CD14-positive monocyte (primary cell): ENCODE data around the gene FAM20C. TPM values are rescaled to one million over a fixed set of nuclear protein-coding genes. Genes with fewer than 3 reads are reported as not detected.

Source experiments
- DNase-seq, 3 donors: peaks; one replicate each; pipeline ENCODE4 v3.0.0-alpha.2; 2011 to 2022
- H2AFZ ChIP-seq: 2 replicates; pipeline ENCODE4 v1.6.0; 2012; ENCODE audit warnings: mild to moderate bottlenecking, low read depth, low read length, inconsistent platforms; ENCODE audit not compliant: insufficient read depth, poor library complexity, severe bottlenecking
- H3K27ac ChIP-seq, 2 donors: 1 replicate in 1 of 2; 2 replicates in 1 of 2; pipeline ENCODE4 v1.5.1; 2012 to 2013; ENCODE audit warnings: low read length in 2 of 2, control low read depth in 1 of 2, inconsistent platforms in 1 of 2, low read depth in 1 of 2, mild to moderate bottlenecking in 1 of 2
- H3K27me3 ChIP-seq, 2 donors: one replicate each; pipeline versions ENCODE4 v1.6.0 to v1.6.1; 2011 to 2013; ENCODE audit warnings: low read length in 2 of 2; ENCODE audit not compliant: control insufficient read depth in 2 of 2, insufficient read depth in 2 of 2
- H3K36me3 ChIP-seq, 2 donors: replicated peaks in 1 of 2; 1 replicate in 1 of 2; 2 replicates in 1 of 2; pipeline versions ENCODE4 v1.5.1 to v1.6.1; 2012 to 2013; ENCODE audit warnings: low read length in 2 of 2, control low read depth in 1 of 2, inconsistent platforms in 1 of 2, mild to moderate bottlenecking in 1 of 2; ENCODE audit not compliant: insufficient read depth in 2 of 2, control insufficient read depth in 1 of 2
- H3K4me1 ChIP-seq, 2 donors: 1 replicate in 1 of 2; 2 replicates in 1 of 2; pipeline versions ENCODE4 v1.5.1 to v1.6.1; 2012 to 2013; ENCODE audit warnings: low read length in 2 of 2, control low read depth in 1 of 2, inconsistent platforms in 1 of 2, mild to moderate bottlenecking in 1 of 2, moderate library complexity in 1 of 2; ENCODE audit not compliant: insufficient read depth in 2 of 2, control insufficient read depth in 1 of 2
- H3K4me2 ChIP-seq: replicated peaks from 2 replicates; pipeline ENCODE3; 2012; ENCODE audit warnings: low read length, moderate library complexity, mild to moderate bottlenecking; ENCODE audit not compliant: poor library complexity, severe bottlenecking; ENCODE audit errors: extremely low read depth
- H3K4me3 ChIP-seq, 3 experiments: fragments of 200-600 bp in 1 of 3; sonication (generic) in 1 of 3; replicated peaks in 1 of 3; 1 replicate in 2 of 3; 2 replicates in 1 of 3; pipeline ENCODE4 v1.5.1; 2011 to 2013; ENCODE audit warnings: low read length in 3 of 3, mild to moderate bottlenecking in 3 of 3, control low read depth in 2 of 3, low read depth in 2 of 3, inconsistent platforms in 1 of 3, moderate library complexity in 1 of 3
- H3K79me2 ChIP-seq: 2 replicates; pipeline ENCODE4 v1.6.0; 2012; ENCODE audit warnings: mild to moderate bottlenecking, control low read depth, inconsistent platforms, low read length, moderate library complexity; ENCODE audit not compliant: insufficient read depth
- H3K9ac ChIP-seq: 2 replicates; pipeline ENCODE4 v1.6.0; 2017; ENCODE audit warnings: low read length, mild to moderate bottlenecking; ENCODE audit not compliant: insufficient read depth, poor library complexity, severe bottlenecking
- H3K9me3 ChIP-seq, 2 donors: replicated peaks in 1 of 2; 1 replicate in 1 of 2; 2 replicates in 1 of 2; pipeline versions ENCODE4 v1.5.1 to v1.6.1; 2012 to 2013; ENCODE audit warnings: low read length in 2 of 2, control low read depth in 1 of 2; ENCODE audit not compliant: control insufficient read depth in 1 of 2, insufficient read depth in 1 of 2
- H4K20me1 ChIP-seq: 2 replicates; pipeline ENCODE4 v1.6.0; 2012; ENCODE audit warnings: mild to moderate bottlenecking, low read length, control low read depth, moderate library complexity; ENCODE audit not compliant: insufficient read depth
- H3K27ac Mint-ChIP-seq, 7 donors: one replicate each; pipeline ENCODE4 v1.8.0; 2020; ENCODE audit warnings: mild to moderate bottlenecking in 7 of 7, mixed read lengths in 7 of 7, moderate library complexity in 6 of 7, inconsistent platforms in 2 of 7
- H3K27me3 Mint-ChIP-seq, 3 donors: one replicate each; pipeline ENCODE4 v1.8.0; 2021 to 2022; ENCODE audit warnings: low read depth in 3 of 3, mild to moderate bottlenecking in 3 of 3, mixed read lengths in 3 of 3, moderate library complexity in 3 of 3, inconsistent platforms in 1 of 3
- H3K36me3 Mint-ChIP-seq, 2 donors: one replicate each; pipeline ENCODE4 v1.8.0; 2020; ENCODE audit warnings: mixed read lengths in 2 of 2, inconsistent platforms in 1 of 2, mild to moderate bottlenecking in 1 of 2
- H3K4me1 Mint-ChIP-seq: one replicate; pipeline ENCODE4 v1.8.0; 2020; ENCODE audit warnings: mild to moderate bottlenecking, mixed read lengths
- H3K4me3 Mint-ChIP-seq, 2 donors: one replicate each; pipeline ENCODE4 v1.8.0; 2020; ENCODE audit warnings: mild to moderate bottlenecking in 2 of 2, mixed read lengths in 2 of 2, moderate library complexity in 1 of 2
- H3K9me3 Mint-ChIP-seq, 7 donors: one replicate each; pipeline ENCODE4 v1.8.0; 2020 to 2022; ENCODE audit warnings: mixed read lengths in 7 of 7, mild to moderate bottlenecking in 6 of 7, moderate library complexity in 6 of 7, inconsistent platforms in 2 of 7
- WGBS: methylation state at CpG from one replicate; pipeline ENCODE4 v1.1.5; 2013; ENCODE audit warnings: missing lambda C conversion rate; ENCODE audit not compliant: insufficient coverage; 5-methylcytosine and 5-hydroxymethylcytosine counted together
- intact Hi-C, 2 donors: fragments of 100-400 bp; cut with micrococcal nuclease; formaldehyde crosslinking; loops; one replicate each; pipeline versions ENCODE4 v1.15.0 to v1.15.1; 2023
- polyA plus RNA-seq, 3 donors: library from polyadenylated mRNA; depleted of rRNA in 1 of 3; unstranded in 2 of 3; stranded (reverse) in 1 of 3; fragments of 300-500 nt in 2 of 3; fragments of >200 nt in 1 of 3; fragmentation: Illumina TruSeq in 2 of 3; gene quantifications; 1 replicate in 2 of 3; 2 replicates in 1 of 3; pipeline ENCODE4 v1.2.3, GENCODE V29; 2012 to 2021
- TF ChIP-seq, protein P1 (sequence below): fragments of 200-600 bp; IDR thresholded peaks from one replicate; pipeline ENCODE4 v1.8.0; 2022; ENCODE audit warnings: antibody characterized with exemption, mild to moderate bottlenecking

FAM20C gene
- polyA plus RNA-seq, 3 donors = 1.2 to 32.2 (median 1.5) TPM

GRCh38 chr7:208816-209215 lies 16.4 kb downstream of the FAM20C start:
- Histone ChIP-seq H3K4me1 (peaks cover 6 to 18% of the 10 kb centered on the region in 2 donors), H2AFZ (no peak overlapping the region), H3K36me3 (peaks cover 24 to 88% of the 10 kb centered on the region in 2 donors), H3K4me3 (no peak overlapping the region), H3K9ac (no peak overlapping the region), H3K27ac (no peak overlapping the region), H4K20me1 (peaks cover 89% of the 10 kb centered on the region), H3K79me2 (peaks cover 4% of the 10 kb centered on the region), H3K4me2 (no peak overlapping the region), H3K9me3 (no peaks in the 10 kb centered on the region), H3K27me3 (no peaks in the 10 kb centered on the region)
- Mint-ChIP-seq H3K9me3 (peaks cover 0 to 21% (median 7%) of the 10 kb centered on the region in 7 donors), H3K4me3 (no peak overlapping the region), H3K27me3 (peaks cover 1 to 2% (median 2%) of the 10 kb centered on the region in 3 donors), H3K4me1 (peaks cover 22% of the 10 kb centered on the region), H3K27ac (peak overlapping the region in 3 of 7 donors; percentile 23 to 32 (median 25)), H3K36me3 (peaks cover 60 to 82% of the 10 kb centered on the region in 2 donors)
- intact Hi-C loops = no loop called here
- 100% methylated on average over 7 of the region's 17 CpGs for WGBS
- no peak for DNase-seq
- TF ChIP-seq, protein P1, sequence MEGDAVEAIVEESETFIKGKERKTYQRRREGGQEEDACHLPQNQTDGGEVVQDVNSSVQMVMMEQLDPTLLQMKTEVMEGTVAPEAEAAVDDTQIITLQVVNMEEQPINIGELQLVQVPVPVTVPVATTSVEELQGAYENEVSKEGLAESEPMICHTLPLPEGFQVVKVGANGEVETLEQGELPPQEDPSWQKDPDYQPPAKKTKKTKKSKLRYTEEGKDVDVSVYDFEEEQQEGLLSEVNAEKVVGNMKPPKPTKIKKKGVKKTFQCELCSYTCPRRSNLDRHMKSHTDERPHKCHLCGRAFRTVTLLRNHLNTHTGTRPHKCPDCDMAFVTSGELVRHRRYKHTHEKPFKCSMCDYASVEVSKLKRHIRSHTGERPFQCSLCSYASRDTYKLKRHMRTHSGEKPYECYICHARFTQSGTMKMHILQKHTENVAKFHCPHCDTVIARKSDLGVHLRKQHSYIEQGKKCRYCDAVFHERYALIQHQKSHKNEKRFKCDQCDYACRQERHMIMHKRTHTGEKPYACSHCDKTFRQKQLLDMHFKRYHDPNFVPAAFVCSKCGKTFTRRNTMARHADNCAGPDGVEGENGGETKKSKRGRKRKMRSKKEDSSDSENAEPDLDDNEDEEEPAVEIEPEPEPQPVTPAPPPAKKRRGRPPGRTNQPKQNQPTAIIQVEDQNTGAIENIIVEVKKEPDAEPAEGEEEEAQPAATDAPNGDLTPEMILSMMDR = no peak

DNA sequence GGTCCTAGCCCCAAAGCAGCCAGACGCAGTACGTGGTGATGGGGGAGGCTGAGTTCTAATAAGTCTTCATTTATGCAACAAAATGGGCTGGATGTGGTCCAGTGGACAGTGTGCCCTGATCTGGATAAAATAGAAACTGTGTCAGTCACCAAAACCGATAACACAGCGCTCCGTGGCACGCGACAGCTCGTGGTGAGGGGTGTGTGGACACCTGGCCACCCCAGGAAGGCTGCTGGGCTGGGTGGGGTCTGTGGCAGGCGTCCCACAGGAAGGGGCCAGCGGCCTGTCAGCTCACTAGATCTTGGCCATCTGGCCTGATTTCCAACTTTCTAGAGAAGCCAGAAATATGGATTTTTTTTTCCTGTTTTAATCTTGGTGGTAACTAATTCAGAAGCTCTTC lies 17.0 kb downstream of the FAM20C start:
- TF ChIP-seq, protein P1 = no peak
- Histone ChIP-seq H3K9ac (peak overlapping the region; percentile 36), H2AFZ (no peak overlapping the region), H3K4me3 (no peak overlapping the region), H4K20me1 (peaks cover 89% of the 10 kb centered on the region), H3K9me3 (no peaks in the 10 kb centered on the region), H3K4me2 (no peak overlapping the region), H3K79me2 (peaks cover 4% of the 10 kb centered on the region), H3K4me1 (peaks cover 6 to 18% of the 10 kb centered on the region in 2 donors), H3K27me3 (no peaks in the 10 kb centered on the region), H3K36me3 (peaks cover 26 to 85% of the 10 kb centered on the region in 2 donors), H3K27ac (peak overlapping the region in 1 of 2 donors; percentile 28)
- H3K27me3 Mint-ChIP-seq = peaks cover 1 to 2% (median 2%) of the 10 kb centered on the region in 3 donors
- intact Hi-C loops = no loop called here
- peaks cover 23% of the 10 kb centered on the region for H3K4me1 Mint-ChIP-seq
- no peak for DNase-seq
- H3K9me3 Mint-ChIP-seq = peaks cover 0 to 17% (median 5%) of the 10 kb centered on the region in 7 donors
- peak overlapping the region in 1 of 2 donors; percentile 53 for H3K4me3 Mint-ChIP-seq
- peak overlapping the region in 5 of 7 donors; percentile 54 to 81 (median 73) for H3K27ac Mint-ChIP-seq
- H3K36me3 Mint-ChIP-seq = peaks cover 58 to 81% of the 10 kb centered on the region in 2 donors
- 61% methylated on average over 9 of the region's 10 CpGs for WGBS
